Muscle of leg (tissue), 11 donors: ENCODE measurements around the gene RAI1. TPM values are rescaled to one million over a fixed set of nuclear protein-coding genes. Genes with fewer than 3 reads are reported as not detected.

Source experiments
- DNase-seq: peaks from one replicate; pipeline ENCODE4 v3.0.0; 2013
- H3K27ac ChIP-seq: one replicate; pipeline ENCODE4 v1.5.1; 2013; ENCODE audit warnings: mild to moderate bottlenecking, low read length, control low read depth
- H3K27me3 ChIP-seq: one replicate; pipeline ENCODE4 v1.6.1; 2013; ENCODE audit warnings: low read length; ENCODE audit not compliant: control insufficient read depth, insufficient read depth
- H3K36me3 ChIP-seq: one replicate; pipeline ENCODE4 v1.6.1; 2013; ENCODE audit warnings: low read length; ENCODE audit not compliant: control insufficient read depth, insufficient read depth
- H3K4me1 ChIP-seq: one replicate; pipeline ENCODE4 v1.6.1; 2013; ENCODE audit warnings: low read length; ENCODE audit not compliant: control insufficient read depth, insufficient read depth
- H3K4me3 ChIP-seq: one replicate; pipeline ENCODE4 v1.5.1; 2013; ENCODE audit warnings: low read length, control low read depth
- H3K9me3 ChIP-seq: replicated peaks from 2 replicates; pipeline ENCODE4 v1.6.1; 2013; ENCODE audit warnings: low read depth, low read length; ENCODE audit not compliant: control insufficient read depth
- WGBS: methylation state at CpG from one replicate; pipeline ENCODE4 v1.1.5; 2013; ENCODE audit warnings: missing lambda C conversion rate; ENCODE audit not compliant: insufficient coverage; 5-methylcytosine and 5-hydroxymethylcytosine counted together
- polyA plus RNA-seq, 8 donors: library from polyadenylated mRNA; unstranded; fragments of 120-200 nt; gene quantifications; one replicate each; pipeline versions ENCODE4 v1.2.1 to v1.2.3, GENCODE V29; 2013; ENCODE audit warnings: inconsistent platforms in 1 of 8, low replicate concordance in 1 of 8; ENCODE audit not compliant: insufficient read length in 8 of 8, insufficient read depth in 1 of 8
- total RNA-seq: library from RNA; stranded (reverse); fragments of 120-200 nt; gene quantifications from one replicate; pipeline ENCODE4 v1.2.4, GENCODE V29; 2013

RAI1 gene
- total and polyA plus RNA-seq, 9 donors: 7.4 to 25.5 (median 20.7) TPM

DNA sequence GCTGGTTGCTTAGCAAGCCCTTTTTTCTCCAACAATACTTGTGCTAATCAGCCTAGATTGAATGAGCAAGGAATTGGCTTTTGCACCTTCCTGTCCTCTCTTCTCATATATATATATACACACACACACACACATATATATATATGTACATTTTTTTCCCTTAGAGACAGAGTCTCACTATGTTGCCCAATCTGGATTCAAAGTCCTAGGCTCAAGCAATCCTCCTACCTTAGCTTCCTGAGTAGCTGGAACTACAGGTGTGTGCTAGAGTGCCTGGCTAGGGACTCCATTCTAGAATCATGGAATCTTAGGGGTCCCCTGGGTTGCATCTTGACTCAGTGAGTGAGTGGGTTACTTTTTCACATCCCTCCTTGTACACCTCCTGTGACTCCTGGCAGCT, 27.0 kb downstream of the RAI1 start:
- H3K27me3 ChIP-seq: no peaks in the 10 kb centered on the region
- H3K4me1 ChIP-seq: peaks cover 31% of the 10 kb centered on the region
- no peak overlapping the region for H3K4me3 ChIP-seq
- H3K36me3 ChIP-seq: peaks cover 7% of the 10 kb centered on the region
- no peak overlapping the region for H3K27ac ChIP-seq
- no peak for DNase-seq
- H3K9me3 ChIP-seq: no peaks in the 10 kb centered on the region

DNA sequence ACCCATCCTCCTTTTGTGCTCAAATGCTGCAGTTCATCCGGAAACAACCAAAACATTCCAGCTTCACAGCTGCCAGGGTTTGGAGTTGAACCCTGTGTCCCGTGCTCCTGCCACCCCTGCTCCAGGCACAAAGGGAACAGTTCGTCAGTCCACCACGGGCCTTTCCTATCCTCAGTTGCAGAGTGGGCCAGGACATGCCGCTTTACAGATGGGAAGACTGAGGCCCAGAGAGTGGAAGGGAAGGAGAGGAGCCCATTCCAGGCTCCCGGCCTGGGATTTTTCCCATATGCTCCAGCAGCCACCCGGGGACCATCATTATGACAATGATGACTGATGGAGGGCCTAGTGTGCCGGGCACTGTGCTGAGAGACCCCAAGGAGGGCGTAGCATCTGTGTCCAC, 27.6 kb downstream of the RAI1 start:
- H3K27ac ChIP-seq: no peak overlapping the region
- H3K4me1 ChIP-seq: peaks cover 29% of the 10 kb centered on the region
- H3K9me3 ChIP-seq: no peaks in the 10 kb centered on the region
- no peaks in the 10 kb centered on the region for H3K27me3 ChIP-seq
- 72% methylated on average over 8 of the region's 9 CpGs for WGBS
- DNase-seq: no peak
- no peak overlapping the region for H3K4me3 ChIP-seq
- H3K36me3 ChIP-seq: peaks cover 7% of the 10 kb centered on the region

DNA sequence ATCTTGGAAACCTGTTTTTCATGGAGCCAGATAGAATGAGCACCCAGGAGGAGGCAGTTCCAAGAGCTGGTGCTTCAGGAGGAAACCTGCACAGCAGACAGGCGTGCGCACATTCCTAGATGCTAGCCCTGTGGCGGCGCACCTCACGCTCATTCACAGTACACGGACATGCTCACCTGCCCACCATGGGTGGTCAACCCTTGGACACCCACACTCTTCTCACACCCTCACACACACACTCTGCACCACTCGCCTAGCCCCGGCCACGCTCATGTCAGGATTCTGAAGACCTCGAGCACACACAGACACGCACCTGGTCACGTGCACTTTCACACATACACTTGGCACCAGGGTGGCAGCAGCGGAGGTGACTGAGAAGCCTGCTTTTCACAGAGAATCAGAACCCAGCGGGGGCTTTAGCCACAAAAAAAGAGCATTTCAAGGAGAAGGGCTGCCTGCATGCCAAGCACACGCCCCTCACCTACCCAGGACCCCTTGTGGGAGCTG, 28.6 kb downstream of the RAI1 start:
- no peak overlapping the region for H3K27ac ChIP-seq
- DNase-seq: no peak
- H3K27me3 ChIP-seq: no peaks in the 10 kb centered on the region
- WGBS: 83% methylated on average over 11 of the region's 15 CpGs
- peaks cover 10% of the 10 kb centered on the region for H3K36me3 ChIP-seq
- peaks cover 36% of the 10 kb centered on the region for H3K4me1 ChIP-seq
- H3K9me3 ChIP-seq: no peaks in the 10 kb centered on the region
- H3K4me3 ChIP-seq: no peak overlapping the region

DNA sequence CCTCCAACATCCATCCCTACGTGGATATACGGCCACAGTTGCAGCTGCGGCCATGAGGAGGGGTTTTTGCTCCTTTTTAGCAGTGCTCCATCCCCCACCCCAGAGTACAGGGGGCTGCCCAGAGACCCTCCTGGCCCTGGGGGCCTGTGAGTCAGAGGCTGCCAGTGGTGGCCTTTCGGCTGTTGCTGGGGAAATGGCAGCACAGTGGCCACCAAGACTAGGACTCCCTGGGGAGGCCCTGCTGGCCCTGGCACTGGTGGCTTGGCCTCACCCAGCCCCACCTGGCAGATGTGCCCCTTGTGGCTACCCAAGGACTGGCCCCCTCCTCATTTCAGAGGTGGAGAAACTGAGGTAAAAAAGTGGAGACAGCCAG, 29.1 kb downstream of the RAI1 start:
- Histone ChIP-seq H3K36me3 (peaks cover 12% of the 10 kb centered on the region), H3K4me3 (no peak overlapping the region), H3K4me1 (peaks cover 36% of the 10 kb centered on the region), H3K27ac (no peak overlapping the region), H3K9me3 (no peaks in the 10 kb centered on the region), H3K27me3 (no peaks in the 10 kb centered on the region)
- no peak for DNase-seq
- WGBS: 88% methylated on average over 2 of the region's 4 CpGs

DNA sequence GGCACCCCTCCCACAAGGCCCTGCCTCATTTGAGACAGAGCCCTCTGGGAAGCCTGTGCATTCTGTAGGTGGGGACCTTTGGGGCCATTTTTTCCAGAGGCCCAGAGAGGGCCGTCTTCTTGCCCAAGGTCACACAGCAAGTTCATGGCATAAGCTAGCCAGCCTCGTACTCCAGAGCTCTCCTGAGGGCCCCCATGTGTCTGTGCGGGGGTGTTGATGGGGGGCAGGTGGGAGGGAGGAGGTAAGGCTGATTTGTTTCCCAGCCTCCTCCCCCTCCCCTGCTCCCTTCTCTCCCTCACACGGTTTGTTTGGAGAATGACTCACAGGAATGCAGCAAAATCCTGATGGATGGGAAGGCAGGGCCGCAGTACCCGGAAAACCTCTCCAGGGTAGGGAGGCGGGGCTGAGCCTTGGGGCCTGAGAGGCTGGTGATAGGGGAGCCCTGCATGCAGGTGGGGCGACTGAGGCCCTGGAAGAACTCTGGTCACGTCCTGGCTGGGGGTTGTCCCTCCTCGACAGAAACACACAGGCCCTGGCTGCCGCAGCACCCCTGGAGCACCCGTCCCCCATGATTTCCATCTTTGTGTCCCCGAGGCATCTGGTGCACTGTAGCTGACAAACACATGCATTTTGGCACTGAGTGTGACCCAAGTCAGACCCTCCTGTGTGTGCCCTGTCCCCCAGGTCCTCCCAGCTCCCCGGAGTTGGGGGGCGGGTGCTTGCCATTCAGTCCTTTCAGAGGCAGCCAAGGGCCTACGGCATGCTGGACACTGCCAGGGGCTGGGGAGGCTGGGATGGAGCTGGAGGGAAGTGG, 29.7 kb downstream of the RAI1 start:
- Histone ChIP-seq H3K4me1 (peaks cover 36% of the 10 kb centered on the region), H3K9me3 (no peaks in the 10 kb centered on the region), H3K27ac (no peak overlapping the region), H3K36me3 (peaks cover 12% of the 10 kb centered on the region), H3K4me3 (no peak overlapping the region), H3K27me3 (no peaks in the 10 kb centered on the region)
- DNase-seq: no peak
- 51% methylated on average over 13 of the region's 16 CpGs for WGBS

DNA sequence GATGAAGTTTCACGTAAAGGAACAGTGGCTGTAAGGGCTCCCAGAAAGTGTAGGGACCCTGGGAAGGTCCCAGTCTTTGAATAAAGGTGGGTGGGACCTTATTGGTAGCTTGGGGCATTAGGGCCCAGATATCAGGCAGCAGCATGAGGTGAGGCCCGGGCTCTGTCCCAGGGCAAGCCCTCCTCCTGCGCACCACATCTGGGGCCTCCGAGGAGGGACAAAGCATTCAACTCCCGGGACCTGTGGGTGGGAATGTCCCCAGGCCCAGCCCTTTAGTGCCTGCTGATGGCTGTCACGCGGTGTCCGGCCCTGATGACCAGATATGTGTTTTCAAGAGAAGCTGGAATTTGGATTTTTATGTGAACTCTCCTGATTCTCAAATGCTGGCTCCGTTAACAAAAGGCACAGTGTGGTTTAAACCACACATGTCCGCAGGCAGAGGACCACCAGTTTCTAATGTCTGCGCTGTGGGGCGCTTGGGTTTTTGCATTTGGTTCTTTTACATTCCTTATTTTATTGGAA, 30.4 kb downstream of the RAI1 start:
- no peak for DNase-seq
- 44% methylated on average over 5 of the region's 12 CpGs for WGBS
- H3K27me3 ChIP-seq: no peaks in the 10 kb centered on the region
- H3K4me1 ChIP-seq: peaks cover 32% of the 10 kb centered on the region
- H3K36me3 ChIP-seq: peaks cover 9% of the 10 kb centered on the region
- no peaks in the 10 kb centered on the region for H3K9me3 ChIP-seq
- no peak overlapping the region for H3K27ac ChIP-seq
- H3K4me3 ChIP-seq: no peak overlapping the region

DNA sequence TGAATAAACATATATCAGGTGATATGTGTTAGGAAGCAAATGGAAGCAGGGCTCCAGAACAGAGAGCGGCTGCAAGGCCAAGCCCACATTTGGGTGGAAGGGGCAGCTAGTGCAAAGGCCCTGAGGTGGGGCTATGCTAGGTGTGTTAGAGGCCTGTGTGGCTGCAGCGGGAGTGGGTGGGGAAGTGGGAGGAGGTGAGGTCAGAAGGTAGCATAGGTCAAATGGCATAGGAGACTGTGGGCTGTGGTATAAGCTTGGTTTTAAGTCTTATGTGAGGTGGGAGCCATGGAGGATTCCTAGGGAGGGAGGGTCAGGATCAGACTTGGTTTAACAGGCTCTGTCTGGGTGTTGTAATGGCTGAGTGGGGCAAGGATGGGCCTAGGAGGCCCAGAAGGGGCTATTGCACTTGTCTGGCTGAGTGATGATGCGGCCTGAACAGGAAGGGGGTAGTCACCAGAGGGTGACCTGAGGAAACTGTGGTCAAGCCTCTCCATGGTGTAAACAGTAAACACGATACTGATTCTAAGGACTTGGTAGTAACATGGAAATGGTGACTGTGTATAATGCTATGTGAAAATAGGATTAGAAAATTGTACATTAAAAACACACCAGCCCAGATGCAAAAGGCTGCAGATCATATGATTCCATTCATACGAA, 31.1 kb downstream of the RAI1 start:
- no peaks in the 10 kb centered on the region for H3K9me3 ChIP-seq
- WGBS: 78% methylated on average over 4 of the region's 5 CpGs
- no peak overlapping the region for H3K4me3 ChIP-seq
- peaks cover 32% of the 10 kb centered on the region for H3K4me1 ChIP-seq
- no peak for DNase-seq
- H3K36me3 ChIP-seq: peaks cover 9% of the 10 kb centered on the region
- H3K27ac ChIP-seq: no peak overlapping the region
- H3K27me3 ChIP-seq: no peaks in the 10 kb centered on the region

DNA sequence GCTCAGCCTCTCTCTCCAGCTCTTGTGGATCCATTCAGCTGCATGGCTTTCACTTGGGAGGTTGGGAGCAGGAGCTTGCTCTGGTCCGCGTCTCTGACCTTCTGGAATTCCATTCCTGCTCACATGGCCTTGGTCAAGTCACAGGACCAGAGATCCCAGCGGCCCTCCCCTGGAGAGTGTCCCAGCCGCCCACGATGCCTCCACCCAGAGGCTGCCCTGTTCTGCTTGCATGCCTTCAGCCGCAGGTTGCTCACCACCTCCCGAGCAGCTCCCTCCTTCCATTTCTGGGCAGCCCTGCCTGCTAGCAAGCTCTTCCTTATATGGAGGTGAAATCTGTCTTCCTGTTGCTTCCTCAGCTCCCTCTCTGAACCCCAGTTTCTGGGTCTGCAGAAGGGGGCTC, 32.6 kb downstream of the RAI1 start:
- Histone ChIP-seq H3K27ac (no peak overlapping the region), H3K9me3 (no peaks in the 10 kb centered on the region), H3K4me3 (no peak overlapping the region), H3K36me3 (peaks cover 7% of the 10 kb centered on the region), H3K4me1 (peaks cover 32% of the 10 kb centered on the region), H3K27me3 (no peaks in the 10 kb centered on the region)
- DNase-seq: no peak
- WGBS: 66% methylated on average over 5 of the region's 7 CpGs

DNA sequence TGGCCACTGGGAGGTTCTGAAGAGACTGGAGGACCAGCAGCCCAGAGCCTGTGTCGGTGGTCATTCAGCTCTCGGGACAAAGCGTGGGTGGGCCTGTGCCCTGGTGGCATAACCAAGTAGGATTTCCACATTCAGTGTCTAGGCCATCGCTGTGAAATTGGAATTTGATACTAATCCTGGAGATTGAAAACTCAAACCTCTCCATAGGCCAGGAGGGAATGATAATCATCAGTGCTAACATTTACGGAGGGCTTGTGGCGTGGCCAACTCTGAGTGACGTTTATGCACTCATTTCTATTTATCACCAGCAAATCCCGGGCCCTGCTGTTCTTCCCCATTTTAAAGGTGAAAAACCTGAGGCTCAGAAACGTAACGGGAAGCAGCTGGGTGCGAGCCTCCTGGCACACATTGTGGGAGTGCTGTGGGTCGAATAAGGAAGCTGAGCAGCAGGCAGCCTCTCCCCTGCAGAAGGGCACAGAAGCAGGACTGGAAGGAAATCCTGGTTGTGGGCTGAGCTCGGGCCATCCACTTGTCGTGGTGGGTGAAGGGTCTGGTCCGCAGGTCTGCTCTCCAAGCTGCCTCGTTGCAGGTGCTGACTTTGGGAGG, 33.1 kb downstream of the RAI1 start:
- H3K27ac ChIP-seq: no peak overlapping the region
- no peak for DNase-seq
- peaks cover 32% of the 10 kb centered on the region for H3K4me1 ChIP-seq
- H3K9me3 ChIP-seq: no peaks in the 10 kb centered on the region
- no peak overlapping the region for H3K4me3 ChIP-seq
- peaks cover 4% of the 10 kb centered on the region for H3K36me3 ChIP-seq
- 48% methylated on average over 6 of the region's 16 CpGs for WGBS
- no peaks in the 10 kb centered on the region for H3K27me3 ChIP-seq

DNA sequence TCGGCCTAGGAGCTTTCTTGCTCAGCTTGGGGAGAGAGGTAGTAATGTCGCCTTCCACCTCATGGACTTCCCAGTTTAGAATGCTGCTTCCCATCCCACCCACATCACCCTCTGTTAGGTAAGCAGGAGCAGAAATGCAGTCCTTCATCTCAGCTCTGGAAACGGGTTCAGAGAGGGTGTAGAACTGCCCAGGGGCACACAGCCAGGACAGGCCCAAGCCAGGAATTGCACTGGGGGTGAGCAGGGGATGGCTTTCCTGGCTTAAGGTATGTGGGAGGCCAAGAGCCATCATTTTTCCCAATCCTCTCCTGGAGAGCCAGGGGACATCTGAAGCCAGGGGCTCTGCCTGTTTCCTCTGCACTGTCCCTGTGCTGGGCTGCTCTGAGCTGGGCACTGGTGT, 33.6 kb downstream of the RAI1 start:
- no peaks in the 10 kb centered on the region for H3K27me3 ChIP-seq
- H3K27ac ChIP-seq: no peak overlapping the region
- peaks cover 32% of the 10 kb centered on the region for H3K4me1 ChIP-seq
- no peak for DNase-seq
- no peak overlapping the region for H3K4me3 ChIP-seq
- H3K9me3 ChIP-seq: no peaks in the 10 kb centered on the region
- H3K36me3 ChIP-seq: peaks cover 4% of the 10 kb centered on the region
- WGBS: no CpG with 5 or more reads among the region's 3 CpGs
